Ascending aorta (tissue), 2 donors: Measurements from ENCODE around the gene HPX. TPM values are rescaled to one million over a fixed set of nuclear protein-coding genes. Genes with fewer than 3 reads are reported as not detected.

ENCODE experiments used
- DNase-seq, 2 donors: peaks; one replicate each; pipeline ENCODE4 v3.0.0-alpha.2; 2019; ENCODE audit warnings: low spot score in 2 of 2
- H3K27ac ChIP-seq, 2 donors: fragments of 200-600 bp; sonication (generic); one replicate each; pipeline ENCODE4 v1.5.1; 2016 to 2017; ENCODE audit warnings: mild to moderate bottlenecking in 1 of 2
- H3K27me3 ChIP-seq: fragments of 200-600 bp; sonication (generic); one replicate; pipeline ENCODE4 v1.5.1; 2017
- H3K36me3 ChIP-seq, 2 donors: fragments of 200-600 bp; sonication (generic); one replicate each; pipeline ENCODE4 v1.5.1; 2016
- H3K4me1 ChIP-seq, 2 donors: fragments of 200-600 bp; sonication (generic); one replicate each; pipeline ENCODE4 v1.5.1; 2016 to 2017; ENCODE audit warnings: mild to moderate bottlenecking in 1 of 2
- H3K4me3 ChIP-seq, 2 donors: fragments of 200-600 bp; sonication (generic); one replicate each; pipeline ENCODE4 v1.5.1; 2016 to 2017; ENCODE audit warnings: mild to moderate bottlenecking in 1 of 2
- H3K9me3 ChIP-seq, 2 donors: fragments of 200-600 bp; sonication (generic); one replicate each; pipeline ENCODE4 v1.5.1; 2016
- intact Hi-C: fragments of 100-400 bp; cut with DNase I; formaldehyde crosslinking; loops from one replicate; pipeline ENCODE4 v1.15.1; 2023
- total RNA-seq: library from RNA; depleted of rRNA; stranded (reverse); fragments of >200 nt; gene quantifications from one replicate; pipeline ENCODE4 v1.1.0, GENCODE V29; 2016
- TF ChIP-seq, protein P1 (sequence below), 3 experiments: fragments of 200-600 bp in 2 of 3; fragments of 450-650 bp in 1 of 3; sonication (generic) in 2 of 3; IDR thresholded peaks; one replicate each; pipeline ENCODE4 v1.5.1; 2016 to 2019; ENCODE audit warnings: antibody characterized with exemption in 3 of 3, mild to moderate bottlenecking in 1 of 3, moderate library complexity in 1 of 3

Gene HPX
- total RNA-seq, 1 donor from 2014 or later: 16.8 TPM

DNA sequence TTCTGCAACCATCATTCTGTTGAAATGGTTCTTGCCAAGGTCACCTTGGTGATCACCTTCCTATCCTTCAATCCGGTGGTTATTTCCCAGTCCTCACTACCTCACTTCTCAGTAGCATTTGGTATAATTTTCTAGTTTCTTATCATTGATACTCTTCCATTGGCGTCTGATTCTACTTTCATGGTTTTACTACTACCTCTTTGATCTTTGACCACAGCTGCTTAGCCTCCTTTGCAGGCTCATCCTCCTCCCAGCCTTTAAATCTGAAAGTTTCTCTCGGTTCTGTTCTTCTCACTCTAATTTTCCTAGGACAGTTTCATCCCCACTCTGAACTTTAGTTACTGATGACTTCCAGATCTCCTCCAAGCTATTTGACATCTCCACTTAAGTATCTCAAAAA is 45.5 kb upstream of the HPX start:
- Histone ChIP-seq H3K9me3 (no peaks in the 10 kb centered on the region), H3K27ac (no peak overlapping the region), H3K27me3 (no peaks in the 10 kb centered on the region), H3K4me1 (peaks cover 7 to 14% of the 10 kb centered on the region in 2 donors), H3K36me3 (peaks cover 28 to 58% of the 10 kb centered on the region in 2 donors), H3K4me3 (no peak overlapping the region)
- intact Hi-C loops: no loop called here
- DNase-seq: no peak
- TF ChIP-seq, protein P1, sequence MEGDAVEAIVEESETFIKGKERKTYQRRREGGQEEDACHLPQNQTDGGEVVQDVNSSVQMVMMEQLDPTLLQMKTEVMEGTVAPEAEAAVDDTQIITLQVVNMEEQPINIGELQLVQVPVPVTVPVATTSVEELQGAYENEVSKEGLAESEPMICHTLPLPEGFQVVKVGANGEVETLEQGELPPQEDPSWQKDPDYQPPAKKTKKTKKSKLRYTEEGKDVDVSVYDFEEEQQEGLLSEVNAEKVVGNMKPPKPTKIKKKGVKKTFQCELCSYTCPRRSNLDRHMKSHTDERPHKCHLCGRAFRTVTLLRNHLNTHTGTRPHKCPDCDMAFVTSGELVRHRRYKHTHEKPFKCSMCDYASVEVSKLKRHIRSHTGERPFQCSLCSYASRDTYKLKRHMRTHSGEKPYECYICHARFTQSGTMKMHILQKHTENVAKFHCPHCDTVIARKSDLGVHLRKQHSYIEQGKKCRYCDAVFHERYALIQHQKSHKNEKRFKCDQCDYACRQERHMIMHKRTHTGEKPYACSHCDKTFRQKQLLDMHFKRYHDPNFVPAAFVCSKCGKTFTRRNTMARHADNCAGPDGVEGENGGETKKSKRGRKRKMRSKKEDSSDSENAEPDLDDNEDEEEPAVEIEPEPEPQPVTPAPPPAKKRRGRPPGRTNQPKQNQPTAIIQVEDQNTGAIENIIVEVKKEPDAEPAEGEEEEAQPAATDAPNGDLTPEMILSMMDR (IDR thresholded peaks at IDR 0.05): no peak

DNA sequence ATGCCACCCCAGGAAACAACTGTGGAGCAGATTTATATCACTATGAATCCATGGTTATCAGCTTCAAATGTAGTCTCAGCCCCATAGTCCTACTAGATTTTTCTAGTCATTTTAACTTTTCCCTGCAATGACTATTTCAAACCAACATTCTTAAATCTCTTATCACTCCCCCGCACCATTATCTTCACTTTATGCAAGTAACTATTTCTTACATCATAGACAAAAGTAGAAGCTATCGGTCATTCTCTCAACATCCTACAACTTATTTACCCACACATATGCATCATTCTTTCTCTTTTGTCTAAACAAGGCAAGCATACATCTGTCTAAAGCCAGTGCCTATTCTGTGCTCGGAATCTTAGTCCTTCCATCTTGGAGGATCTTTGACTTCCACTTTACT is 44.9 kb upstream of the HPX start:
- peaks cover 28 to 58% of the 10 kb centered on the region in 2 donors for H3K36me3 ChIP-seq
- no peak overlapping the region for H3K27ac ChIP-seq
- no peak overlapping the region for H3K4me3 ChIP-seq
- no peaks in the 10 kb centered on the region for H3K9me3 ChIP-seq
- H3K4me1 ChIP-seq: peaks cover 7 to 17% of the 10 kb centered on the region in 2 donors
- intact Hi-C loops: no loop called here
- TF ChIP-seq, protein P1 (IDR thresholded peaks at IDR 0.05): no peak
- no peaks in the 10 kb centered on the region for H3K27me3 ChIP-seq
- DNase-seq: no peak

DNA sequence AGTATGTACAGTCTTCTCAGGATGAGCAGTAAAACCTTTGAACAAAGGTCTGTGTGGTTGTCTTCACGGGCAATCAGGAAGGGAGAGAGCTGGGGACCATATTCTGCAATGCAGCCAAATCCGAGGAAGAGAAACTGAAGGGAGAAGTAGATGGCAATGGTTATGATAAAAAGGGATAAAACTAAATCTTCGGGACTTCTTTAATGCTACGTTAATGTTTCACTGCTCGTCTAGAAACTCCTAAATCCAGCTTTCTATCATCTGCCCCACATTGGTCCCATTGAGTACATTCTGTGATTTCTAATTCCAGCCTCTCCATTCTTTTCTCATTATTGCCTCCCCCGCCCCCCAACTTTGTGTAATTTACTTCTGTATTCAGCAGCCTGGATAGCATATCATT is 42.2 kb upstream of the HPX start:
- Histone ChIP-seq H3K27ac (no peak overlapping the region), H3K4me1 (peaks cover 7 to 27% of the 10 kb centered on the region in 2 donors), H3K36me3 (peaks cover 24 to 63% of the 10 kb centered on the region in 2 donors), H3K27me3 (no peaks in the 10 kb centered on the region), H3K4me3 (no peak overlapping the region), H3K9me3 (no peaks in the 10 kb centered on the region)
- intact Hi-C loops: no loop called here
- no peak for DNase-seq
- TF ChIP-seq, protein P1 (IDR thresholded peaks at IDR 0.05): no peak

DNA sequence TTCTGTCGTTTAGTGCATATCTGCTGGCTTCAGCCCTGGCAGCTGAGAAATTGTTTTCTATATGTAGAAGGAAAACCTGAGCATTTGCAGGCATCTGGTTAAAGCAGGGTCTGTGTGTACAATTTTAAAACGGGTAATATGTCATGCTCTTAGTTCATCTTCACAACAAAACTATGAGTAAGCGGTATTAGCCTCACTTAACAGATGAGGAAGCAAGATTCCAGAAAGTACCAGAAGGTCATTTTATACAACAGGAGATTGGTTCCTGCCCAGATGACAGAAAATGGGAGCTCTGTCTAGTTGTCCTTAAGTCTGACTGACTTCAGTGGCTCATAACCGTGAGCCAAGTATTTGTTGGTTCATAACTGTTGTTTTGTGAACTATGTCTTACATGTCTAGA is 41.7 kb upstream of the HPX start:
- DNase-seq: no peak
- intact Hi-C loops: no loop called here
- Histone ChIP-seq H3K4me1 (peaks cover 7 to 27% of the 10 kb centered on the region in 2 donors), H3K9me3 (no peaks in the 10 kb centered on the region), H3K27ac (peak overlapping the region; percentile 95), H3K36me3 (peaks cover 28 to 66% of the 10 kb centered on the region in 2 donors), H3K4me3 (peak overlapping the region; percentile 92 to 94), H3K27me3 (no peaks in the 10 kb centered on the region)
- TF ChIP-seq, protein P1 (IDR thresholded peaks at IDR 0.05): no peak

DNA sequence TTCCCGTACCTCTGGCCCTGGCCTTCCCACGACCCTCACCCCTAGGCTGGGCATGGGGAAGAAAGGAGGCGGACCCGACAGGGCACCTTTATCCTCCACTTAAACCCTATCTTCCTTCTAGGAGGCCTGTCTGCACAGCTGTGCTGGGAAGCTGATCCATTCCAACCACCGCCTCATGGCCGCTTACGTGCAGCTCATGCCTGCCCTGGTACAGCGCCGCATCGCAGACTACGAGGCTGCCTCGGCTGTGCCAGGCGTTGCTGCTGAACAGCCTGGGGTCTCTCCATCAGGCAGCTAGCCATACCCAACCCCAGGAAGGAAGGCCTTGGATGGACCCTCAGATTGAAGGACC is 41.1 kb upstream of the HPX start:
- intact Hi-C loops: loop anchor here (1.0 to 2.0 kb wide), 3 partner anchors 63 to 247 kb away; partner anchors contain the start of genes APBB1, FHIP1B and SMPD1
- TF ChIP-seq, protein P1 (IDR thresholded peaks at IDR 0.05): no peak

More for the DNA sequence above, 41.1 kb upstream of the HPX start:
- DNase-seq: no peak
- Histone ChIP-seq H3K27me3 (no peaks in the 10 kb centered on the region), H3K4me3 (peak overlapping the region; percentile 92 to 94), H3K27ac (peak overlapping the region; percentile 95), H3K4me1 (peaks cover 7 to 27% of the 10 kb centered on the region in 2 donors), H3K9me3 (no peaks in the 10 kb centered on the region), H3K36me3 (peaks cover 28 to 68% of the 10 kb centered on the region in 2 donors)
